Endothelial cell of hepatic sinusoid (primary cell): ENCODE results near the gene ARID1B.

Experiments used
- in situ Hi-C: cut with HindIII; loops from 2 replicates; pipeline ENCODE4 v1.10.0; 2017; ENCODE audit warnings: low sequenced_read_pairs

ARID1B gene

DNA sequence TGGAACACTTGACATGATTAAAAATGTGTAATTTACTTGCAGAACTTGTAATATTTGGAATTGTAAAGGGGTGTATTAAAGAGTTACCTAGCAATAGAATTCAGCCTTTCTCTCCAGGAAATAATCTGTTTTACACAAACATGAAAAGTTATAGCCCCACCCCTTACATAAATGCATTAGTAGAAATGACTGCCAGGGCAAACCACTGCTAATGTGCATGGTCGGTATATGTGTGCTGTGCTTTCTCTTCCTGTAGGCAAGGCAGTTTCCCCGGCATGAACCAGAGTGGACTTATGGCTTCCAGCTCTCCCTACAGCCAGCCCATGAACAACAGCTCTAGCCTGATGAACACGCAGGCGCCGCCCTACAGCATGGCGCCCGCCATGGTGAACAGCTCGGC, 389.6 kb downstream of the ARID1B start:
- in situ Hi-C loops = no loop called here

DNA sequence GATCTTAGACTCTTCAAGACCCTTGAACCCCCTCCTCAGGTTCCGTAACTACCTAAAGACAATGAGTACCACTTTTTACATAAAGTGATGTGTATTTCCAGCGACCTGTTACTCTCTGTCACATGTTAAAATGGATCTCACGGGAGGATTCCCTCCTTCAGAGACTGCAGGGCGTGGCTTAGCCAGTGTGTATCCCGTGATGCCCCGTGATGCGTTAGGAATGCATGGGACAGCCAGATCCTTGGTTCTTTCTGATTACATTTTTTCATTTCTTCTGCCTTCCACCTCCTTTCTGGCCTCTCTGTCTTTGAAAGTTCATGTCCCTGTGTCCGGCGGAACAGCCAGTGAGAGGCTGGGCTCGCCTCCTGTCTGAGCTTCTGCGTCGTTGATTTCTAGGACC, 390.7 kb downstream of the ARID1B start:
- in situ Hi-C loops = no loop called here

DNA sequence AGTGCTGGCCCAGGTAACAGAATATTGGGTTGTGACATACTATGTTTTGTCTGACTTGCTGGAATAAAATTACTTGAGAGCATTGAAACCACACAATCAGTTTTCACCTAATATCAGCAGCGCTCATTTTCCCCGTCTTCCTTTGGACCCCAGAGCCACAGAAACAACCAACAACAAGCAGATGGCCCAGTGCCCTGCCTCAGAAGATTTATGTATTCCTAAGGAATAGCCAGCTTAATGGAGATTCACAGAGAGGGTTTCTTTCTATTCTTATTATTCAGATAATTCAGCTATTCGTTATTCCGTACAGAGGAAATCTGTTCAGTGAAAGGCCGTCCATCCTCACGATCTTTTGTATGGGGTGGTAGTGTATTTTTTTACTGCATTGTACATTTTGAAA, 391.3 kb downstream of the ARID1B start:
- in situ Hi-C loops = no loop called here

DNA sequence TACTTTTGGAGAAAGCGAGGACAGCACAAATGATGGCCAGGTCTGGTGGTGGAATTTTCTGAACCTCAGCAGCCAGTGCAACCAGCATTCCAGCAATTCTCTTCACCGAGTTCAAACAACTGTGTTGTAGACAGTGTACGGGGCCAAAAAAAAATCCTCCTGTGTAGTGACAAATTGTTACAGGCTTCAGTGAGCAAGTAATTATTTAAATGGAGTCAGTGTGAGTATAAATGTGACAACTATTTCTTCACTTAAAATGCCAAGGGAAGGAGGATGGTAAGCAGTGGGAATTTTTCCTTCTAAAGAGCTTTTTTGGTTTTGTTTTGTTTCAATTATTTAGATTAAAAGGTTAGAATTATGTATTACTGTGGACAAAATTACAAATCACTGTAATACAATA, 392.0 kb downstream of the ARID1B start:
- in situ Hi-C loops = no loop called here

DNA sequence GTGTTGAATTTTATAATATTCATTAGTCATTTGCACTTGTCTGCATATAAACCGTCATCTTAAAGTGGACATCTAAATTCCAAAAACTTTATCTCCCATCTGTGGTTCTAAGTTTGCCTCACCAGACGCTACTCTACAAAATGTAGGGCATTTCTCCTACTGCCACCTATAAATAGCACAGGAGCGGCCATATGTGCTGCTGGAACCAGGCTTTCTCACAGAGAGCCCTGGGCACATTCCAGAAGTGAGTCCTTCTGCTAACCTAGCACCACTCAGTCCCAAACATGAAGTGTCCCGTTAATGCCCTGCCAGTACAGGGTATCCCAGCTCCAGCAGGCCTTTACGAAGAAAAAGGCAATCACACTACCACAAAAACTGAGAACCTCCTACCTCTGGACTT, 392.5 kb downstream of the ARID1B start:
- in situ Hi-C loops = no loop called here

DNA sequence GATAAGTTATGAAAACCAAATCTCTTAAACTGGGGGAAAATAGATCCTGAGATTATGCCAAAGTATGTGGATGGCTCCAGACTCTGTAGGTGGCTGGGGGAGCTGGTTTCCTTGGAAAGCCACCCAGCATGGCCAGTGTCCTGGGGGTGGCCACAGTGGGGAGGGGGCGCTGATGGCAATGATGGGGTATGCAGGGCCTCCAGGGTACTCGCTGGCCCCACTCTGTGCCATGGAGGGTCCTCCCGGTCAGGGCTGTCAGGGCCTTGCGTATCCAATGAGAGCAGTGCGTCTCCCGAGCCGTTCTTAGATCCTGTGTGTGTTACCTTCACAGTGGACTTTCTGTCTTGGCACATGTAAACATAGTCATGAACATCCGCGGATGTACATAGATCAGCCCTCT, 393.4 kb downstream of the ARID1B start:
- in situ Hi-C loops = no loop called here

DNA sequence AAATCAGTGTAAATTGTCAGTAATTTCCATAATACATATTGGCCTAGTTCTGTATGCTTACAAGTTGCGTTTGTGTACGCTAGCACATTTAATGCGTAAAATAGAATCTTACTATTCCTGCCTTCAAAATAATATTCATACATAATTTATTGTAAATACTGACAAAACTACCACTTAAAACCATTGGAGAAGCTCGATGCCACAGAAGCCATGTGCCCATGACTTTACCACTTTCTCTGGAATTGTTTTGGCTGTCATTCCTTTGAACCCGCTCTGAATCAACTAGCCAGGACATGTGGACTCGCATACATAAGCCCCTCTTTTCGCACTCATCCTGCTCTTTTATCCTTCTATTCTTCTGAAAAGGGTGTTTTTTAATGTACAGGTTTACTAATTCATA, 394.6 kb downstream of the ARID1B start:
- in situ Hi-C loops = no loop called here

DNA sequence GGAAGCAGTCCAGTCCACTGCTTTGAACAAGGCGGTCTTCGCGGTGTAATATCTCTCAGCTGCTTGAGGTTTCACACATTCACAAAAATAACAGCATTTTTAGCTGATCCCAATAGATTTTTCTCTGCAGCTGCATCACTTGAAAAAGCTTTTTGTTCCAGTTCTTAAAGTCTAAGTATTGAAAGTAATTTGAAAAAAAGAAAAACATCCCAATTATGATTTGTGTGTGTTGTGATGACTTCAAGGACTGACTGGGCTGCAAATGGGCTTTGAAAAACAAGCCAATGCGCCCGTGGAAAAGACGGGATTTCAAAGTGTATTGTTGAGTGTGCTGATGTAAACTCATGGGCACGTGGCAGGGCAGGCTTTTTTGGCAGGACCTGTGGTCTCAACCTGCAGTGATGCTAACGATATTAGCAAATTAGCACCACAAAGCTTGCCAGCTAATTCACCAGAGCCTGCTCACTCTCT, 395.1 kb downstream of the ARID1B start:
- in situ Hi-C loops = no loop called here

DNA sequence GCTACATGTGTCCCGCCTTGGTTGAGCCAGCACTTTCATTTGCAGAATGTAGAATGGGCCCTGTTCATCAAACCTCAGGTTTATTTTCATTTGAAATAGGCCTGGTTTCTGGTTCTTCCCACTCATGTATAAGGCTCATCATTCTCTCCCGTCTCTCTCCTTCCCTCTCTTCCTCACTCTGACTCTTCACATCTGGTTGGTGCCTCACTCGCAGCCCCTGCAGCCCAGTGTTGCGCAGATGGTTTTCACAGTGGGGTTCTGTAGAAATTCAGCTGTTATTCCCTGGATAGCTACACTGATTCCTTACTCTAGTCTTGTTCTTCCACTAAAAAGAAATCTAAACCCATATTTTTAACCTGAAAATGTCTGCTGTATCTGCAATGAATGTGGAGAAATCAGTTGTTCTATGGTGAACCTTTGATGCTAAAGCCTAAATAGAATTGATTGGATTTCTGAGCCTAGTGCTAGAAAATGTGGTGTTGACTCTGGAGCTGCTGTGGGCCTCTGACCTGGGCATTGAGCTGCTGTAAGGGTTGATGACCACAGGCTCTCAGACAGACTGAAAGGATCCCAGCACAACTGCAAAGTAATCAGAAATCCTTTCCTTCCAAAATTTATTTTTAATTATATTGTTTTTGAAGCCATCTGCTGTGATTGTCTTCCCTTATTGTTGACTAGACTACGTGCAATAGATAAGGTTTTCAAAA, 395.8 kb downstream of the ARID1B start:
- in situ Hi-C loops = no loop called here

DNA sequence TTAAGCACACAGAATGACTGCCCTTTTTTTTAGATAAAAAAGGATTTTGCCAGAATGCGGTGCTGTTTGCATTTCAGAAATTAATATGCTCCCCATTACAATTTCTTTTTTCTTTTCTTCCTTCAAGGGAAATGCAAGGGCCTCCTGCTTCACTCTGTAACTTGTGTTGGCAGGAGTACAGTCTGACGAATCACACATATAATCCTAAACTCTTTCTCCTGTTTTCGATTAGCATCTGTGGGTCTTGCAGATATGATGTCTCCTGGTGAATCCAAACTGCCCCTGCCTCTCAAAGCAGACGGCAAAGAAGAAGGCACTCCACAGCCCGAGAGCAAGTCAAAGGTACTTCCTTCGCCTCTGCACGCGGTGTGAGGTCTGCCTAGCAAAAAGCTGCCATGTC, 396.6 kb downstream of the ARID1B start:
- in situ Hi-C loops = no loop called here

DNA sequence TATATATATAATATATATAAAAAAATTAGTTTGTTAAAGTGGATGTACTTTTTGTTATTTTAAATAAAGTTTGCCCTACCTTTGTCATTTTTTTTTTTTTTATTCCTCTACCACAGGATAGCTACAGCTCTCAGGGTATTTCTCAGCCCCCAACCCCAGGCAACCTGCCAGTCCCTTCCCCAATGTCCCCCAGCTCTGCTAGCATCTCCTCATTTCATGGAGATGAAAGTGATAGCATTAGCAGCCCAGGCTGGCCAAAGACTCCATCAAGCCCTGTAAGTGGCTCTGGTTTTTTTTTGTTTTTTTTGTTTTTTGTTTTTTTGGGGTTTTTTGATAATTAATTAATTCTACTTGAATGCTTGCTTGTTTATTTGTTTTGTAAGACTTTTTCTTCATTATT, 397.6 kb downstream of the ARID1B start:
- in situ Hi-C loops = no loop called here

DNA sequence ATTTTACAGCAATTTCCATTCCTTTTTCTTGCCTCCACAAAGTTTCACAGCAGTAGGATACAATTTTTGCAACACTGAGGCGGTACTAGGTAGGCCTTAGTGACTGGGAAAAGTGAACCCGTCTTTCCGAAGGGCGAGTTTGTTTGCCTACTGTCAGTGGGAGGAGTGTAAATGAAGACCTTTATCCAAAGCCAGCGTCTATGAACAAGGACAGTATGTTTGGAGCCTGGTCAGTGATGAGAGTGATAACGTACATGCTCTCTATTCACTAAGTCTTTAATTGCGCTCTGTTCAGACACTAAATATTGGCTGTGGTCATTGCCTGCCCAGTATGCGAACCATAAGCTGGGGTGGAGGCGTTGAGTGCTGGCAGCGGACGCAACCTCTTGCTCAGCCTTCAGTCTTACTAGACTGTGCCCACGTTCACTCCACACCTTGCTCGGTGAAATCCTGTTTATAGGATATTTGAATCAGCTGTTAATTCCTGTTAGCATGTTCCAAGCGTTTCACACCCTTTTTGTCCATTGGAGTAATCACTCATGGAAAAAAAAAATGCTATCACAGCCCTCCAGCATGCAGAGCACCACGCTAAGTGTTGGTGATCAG, 400.7 kb downstream of the ARID1B start:
- in situ Hi-C loops = no loop called here

DNA sequence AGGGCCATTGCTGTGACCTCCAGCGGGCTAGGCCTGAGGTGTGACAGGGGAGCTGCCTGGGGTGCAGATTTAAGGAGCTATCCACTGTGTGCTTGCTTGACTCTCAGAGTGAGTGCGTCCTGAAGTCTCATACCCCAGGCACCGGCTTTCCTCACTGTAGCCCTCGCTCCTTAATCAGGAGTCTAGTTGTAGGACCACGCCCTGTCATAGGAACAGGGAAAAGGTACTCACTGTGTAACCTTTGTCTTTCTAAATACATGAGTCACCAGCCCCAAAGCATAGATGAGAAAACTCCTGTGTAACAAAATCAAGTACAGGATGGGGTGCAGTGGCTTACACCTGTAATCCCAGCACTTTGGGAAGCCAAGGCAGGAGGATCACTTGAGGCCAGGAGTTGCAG, 404.5 kb downstream of the ARID1B start:
- in situ Hi-C loops = no loop called here

DNA sequence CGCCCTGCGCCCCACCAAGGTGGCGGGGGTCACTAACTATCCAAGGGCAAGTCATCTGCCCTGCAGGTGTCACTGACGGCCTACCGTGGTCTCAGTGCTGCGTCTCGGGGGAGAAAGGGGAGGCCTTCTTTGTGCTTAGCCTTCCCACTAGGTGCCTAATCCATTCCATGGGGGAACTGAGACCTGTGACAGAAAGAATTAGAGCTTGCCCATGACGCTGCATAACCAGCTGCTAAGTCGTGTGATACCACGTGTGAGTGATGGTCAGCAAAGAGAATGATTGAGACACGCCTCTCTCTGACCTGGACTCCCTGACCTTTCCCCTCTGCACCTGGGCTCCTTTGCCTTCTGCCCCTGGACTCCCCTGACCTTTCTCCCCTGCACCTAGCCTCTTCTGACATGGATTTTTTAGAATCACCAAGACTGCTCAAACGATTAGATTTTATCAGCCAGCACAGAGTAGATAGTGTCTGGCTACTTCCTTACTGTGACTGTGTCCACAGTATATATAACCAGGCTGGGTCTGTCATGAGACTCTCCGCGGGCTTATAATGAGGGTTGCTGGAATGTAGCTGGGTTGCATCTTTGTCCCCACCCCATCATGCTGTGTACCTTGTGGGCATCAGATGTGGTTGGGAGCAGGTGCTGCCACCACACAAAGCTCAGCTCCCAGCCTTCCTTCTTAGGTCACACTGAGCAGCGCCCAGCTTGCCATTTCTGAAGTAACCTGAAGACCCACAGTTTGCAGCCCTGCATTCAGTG, 405.5 kb downstream of the ARID1B start:
- in situ Hi-C loops = no loop called here

DNA sequence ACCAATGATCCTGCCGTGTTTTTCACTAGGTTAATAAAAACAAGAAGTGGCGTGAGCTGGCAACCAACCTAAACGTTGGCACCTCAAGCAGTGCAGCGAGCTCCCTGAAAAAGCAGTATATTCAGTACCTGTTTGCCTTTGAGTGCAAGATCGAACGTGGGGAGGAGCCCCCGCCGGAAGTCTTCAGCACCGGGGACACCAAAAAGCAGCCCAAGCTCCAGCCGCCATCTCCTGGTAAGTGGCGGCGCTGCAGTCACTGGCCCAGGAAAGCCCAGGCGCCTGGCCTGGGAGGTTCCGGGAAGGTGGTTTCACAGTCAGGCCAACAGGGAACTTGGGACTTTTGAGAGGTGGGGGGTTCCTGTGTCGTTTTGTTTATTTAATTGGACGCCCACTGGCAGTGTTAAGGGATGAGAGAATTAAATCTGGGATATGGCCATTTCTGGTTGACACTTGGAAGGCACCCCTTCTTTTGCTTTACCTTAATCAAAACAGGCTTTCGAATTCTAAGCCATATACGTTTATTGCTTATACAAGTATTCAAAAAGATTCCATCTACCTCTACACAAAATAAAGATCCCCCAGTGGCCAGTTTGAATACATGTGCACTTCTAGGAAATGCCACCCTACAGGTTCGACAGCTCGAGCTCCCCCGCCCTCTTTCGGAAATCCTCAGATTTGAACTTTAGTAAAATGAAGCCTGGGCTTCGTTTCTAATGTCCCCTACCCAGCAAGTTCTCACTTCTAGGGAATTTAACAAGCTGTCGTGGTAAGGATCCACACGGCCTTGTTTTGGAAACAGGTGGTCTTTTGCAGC, 407.2 kb downstream of the ARID1B start:
- in situ Hi-C loops = no loop called here

DNA sequence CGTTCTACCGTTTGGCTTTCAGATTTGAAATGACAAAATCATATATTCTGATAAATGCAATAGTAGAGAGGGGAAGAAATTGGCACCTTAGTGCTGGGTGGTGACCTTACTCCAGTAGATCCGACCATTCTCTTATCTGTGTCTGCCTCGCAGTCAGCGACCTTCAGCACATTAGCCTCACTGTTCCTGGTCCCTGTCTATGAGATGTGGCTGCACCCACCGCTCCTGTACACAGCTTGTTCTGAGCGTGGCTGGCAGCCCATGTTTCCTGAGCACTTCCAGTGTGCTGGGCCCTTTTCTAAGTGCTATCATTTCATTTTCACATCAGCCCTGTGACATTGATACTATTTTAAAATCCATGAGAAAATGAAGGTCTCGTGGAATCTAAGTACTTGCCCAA, 408.0 kb downstream of the ARID1B start:
- in situ Hi-C loops = no loop called here

DNA sequence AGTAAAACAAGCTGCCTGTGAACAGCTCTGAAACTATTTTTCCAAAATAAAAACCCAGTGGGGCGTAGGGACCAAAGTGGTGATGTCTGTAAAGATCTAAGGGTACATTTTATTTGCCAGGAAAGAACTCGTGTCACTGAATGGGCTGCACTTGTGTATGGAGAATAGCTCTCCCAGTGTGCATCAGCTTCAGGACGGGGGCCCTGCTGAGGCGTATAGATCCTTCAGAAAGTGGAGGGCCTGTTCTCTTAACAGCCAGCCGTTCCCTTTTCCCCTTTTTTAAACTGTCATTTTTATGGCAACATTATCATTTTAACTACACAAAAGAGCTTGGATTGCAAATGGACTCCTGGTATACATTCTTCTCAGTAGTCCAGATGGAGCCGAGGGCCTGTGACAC, 408.8 kb downstream of the ARID1B start:
- in situ Hi-C loops = no loop called here

DNA sequence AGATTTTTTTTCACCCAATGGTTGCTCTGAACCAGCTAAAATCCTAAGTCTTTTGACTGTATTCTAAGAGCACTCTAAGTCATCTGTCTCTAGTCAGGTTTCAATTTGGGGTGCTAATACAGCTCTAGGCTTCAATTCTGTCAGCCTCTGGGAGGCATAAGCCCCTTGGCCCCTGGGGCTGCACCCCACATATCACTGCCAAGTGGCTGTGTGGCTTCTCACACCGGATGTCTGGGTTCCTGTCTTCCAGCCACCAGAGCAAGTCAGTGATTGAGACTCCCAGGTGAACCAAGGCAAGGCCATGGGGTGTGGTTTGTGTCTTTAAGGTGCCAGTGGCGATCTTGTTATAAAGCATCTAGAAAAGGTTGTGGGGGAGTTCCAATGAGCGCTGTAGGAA, 409.6 kb downstream of the ARID1B start:
- in situ Hi-C loops = no loop called here

DNA sequence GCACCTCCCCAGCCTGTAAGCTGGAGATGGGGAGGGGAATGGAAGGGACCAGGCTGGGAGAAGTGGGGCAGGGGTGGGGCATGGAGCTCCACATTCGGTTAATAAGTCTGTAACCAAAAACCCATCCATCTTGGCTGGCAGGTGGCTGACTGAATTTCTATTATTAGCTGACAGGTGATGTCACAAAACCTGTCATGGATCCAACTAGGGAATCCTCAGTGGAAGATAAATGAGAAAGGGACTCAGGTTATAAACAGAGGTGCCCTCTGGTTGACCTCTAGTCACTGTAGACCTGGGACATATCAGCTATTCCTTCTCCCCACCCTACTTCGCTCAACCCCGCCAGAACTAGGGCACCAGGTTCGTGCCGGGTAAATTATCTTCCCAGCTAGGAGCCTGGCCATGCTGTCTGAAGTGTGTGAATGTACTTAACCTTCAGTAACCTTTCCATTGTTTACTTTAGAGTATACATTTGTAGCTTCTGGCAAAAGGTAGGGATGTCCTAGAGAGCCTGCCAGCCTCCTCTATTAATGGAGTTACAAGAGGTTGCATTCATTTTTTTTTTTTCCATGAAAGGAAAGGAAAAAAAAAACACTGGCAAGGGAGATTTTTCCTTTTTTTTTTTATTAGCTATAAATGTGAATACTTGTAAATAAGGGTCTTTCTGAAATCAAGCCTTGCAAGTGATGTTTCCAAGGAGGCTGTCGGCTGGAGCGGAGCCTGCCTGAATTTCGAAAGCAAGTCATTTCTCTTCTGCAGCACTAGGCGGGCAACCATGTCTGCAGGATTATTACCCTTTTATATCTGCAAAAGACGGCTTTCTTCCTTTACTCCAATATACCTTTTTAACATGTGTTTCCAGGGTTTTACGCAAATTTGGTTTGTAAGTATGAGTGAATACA, 410.3 kb downstream of the ARID1B start:
- in situ Hi-C loops = no loop called here

DNA sequence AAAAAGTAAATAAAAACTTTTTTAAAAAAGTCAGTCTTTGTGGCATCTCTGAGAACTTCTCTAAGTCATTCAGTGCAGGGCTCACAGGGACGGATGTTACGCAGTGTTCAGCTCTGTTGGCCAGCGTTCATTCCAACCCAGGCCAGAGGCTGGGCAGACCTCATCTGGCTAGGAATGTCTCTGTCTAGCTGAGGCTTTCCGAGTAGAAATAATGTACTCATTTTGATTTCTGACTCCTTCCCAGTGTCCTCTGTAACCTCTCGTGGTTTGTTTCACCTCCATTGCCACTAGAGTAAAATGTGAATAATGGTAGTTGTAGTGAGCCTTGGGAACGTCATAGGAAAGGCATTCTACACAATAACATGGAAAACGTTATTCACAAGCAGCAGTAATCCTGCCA, 411.0 kb downstream of the ARID1B start:
- in situ Hi-C loops = no loop called here
